SJCRH30 (cell line): ENCODE measurements around the gene DLGAP4. TPM values are rescaled to one million over a fixed set of nuclear protein-coding genes. Genes with fewer than 3 reads are reported as not detected.

ENCODE experiments used
- DNase-seq, 2 experiments: peaks; one replicate each; pipeline ENCODE4 v3.0.0-alpha.2; 2015 to 2020
- H3K27ac ChIP-seq: fragments of 250-450 bp; sonication (Bioruptor Pico); 2 replicates; pipeline ENCODE4 v1.5.1; 2020; ENCODE audit warnings: mild to moderate bottlenecking, moderate library complexity
- H3K27me3 ChIP-seq: fragments of 250-450 bp; sonication (Bioruptor Pico); 2 replicates; pipeline ENCODE4 v1.5.1; 2020; ENCODE audit warnings: mild to moderate bottlenecking, moderate library complexity
- H3K36me3 ChIP-seq: fragments of 250-450 bp; sonication (Bioruptor Pico); 2 replicates; pipeline ENCODE4 v1.5.1; 2020; ENCODE audit warnings: mild to moderate bottlenecking, moderate library complexity
- H3K4me1 ChIP-seq: fragments of 250-450 bp; sonication (Bioruptor Pico); 2 replicates; pipeline ENCODE4 v1.5.1; 2020; ENCODE audit warnings: mild to moderate bottlenecking, moderate library complexity
- H3K4me3 ChIP-seq: fragments of 250-450 bp; sonication (Bioruptor Pico); 2 replicates; pipeline ENCODE4 v1.5.1; 2020; ENCODE audit warnings: mild to moderate bottlenecking, moderate library complexity
- H3K9me3 ChIP-seq: fragments of 250-450 bp; sonication (Bioruptor Pico); replicated peaks from 2 replicates; pipeline ENCODE4 v1.5.1; 2020; ENCODE audit warnings: mild to moderate bottlenecking, moderate library complexity
- total RNA-seq: library from RNA; depleted of rRNA; stranded (reverse); fragments of >200 nt; shearing (Covaris generic); gene quantifications from 2 replicates; pipeline ENCODE4 v1.2.3, GENCODE V29; 2014

Gene DLGAP4
- total RNA-seq, 1 experiment from 2014 or later = 18.4 TPM

GRCh38 chr20:36360429-36360828 lies 54.3 kb downstream of the DLGAP4 start:
- DNase-seq = no peak
- peaks cover 12% of the 10 kb centered on the region for H3K27me3 ChIP-seq
- no peaks in the 10 kb centered on the region for H3K36me3 ChIP-seq
- no peaks in the 10 kb centered on the region; the same call in 1 of the 2 replicates for H3K9me3 ChIP-seq
- H3K4me1 ChIP-seq = no peaks in the 10 kb centered on the region
- H3K4me3 ChIP-seq = no peak overlapping the region
- H3K27ac ChIP-seq = no peak overlapping the region

- peaks cover 20% of the 10 kb centered on the region for H3K27me3 ChIP-seq
These were observed 55.3 kb downstream of the DLGAP4 start for GRCh38 chr20:36361406-36361805.

GRCh38 chr20:36362261-36362660 lies 56.1 kb downstream of the DLGAP4 start:
- H3K27ac ChIP-seq = no peak overlapping the region
- DNase-seq = no peak
- H3K4me1 ChIP-seq = no peaks in the 10 kb centered on the region
- H3K36me3 ChIP-seq = no peaks in the 10 kb centered on the region
- no peak overlapping the region for H3K4me3 ChIP-seq
- H3K9me3 ChIP-seq = no peaks in the 10 kb centered on the region
- peaks cover 23% of the 10 kb centered on the region for H3K27me3 ChIP-seq

More at GRCh38 chr20:36361406-36361805, 55.3 kb downstream of the DLGAP4 start:
- no peak for DNase-seq
- Histone ChIP-seq H3K9me3 (no peaks in the 10 kb centered on the region), H3K4me3 (no peak overlapping the region), H3K4me1 (no peaks in the 10 kb centered on the region), H3K27ac (no peak overlapping the region), H3K36me3 (no peaks in the 10 kb centered on the region)

- DNase-seq = no peak
- Histone ChIP-seq H3K4me1 (no peaks in the 10 kb centered on the region), H3K9me3 (no peaks in the 10 kb centered on the region), H3K36me3 (no peaks in the 10 kb centered on the region), H3K27ac (no peak overlapping the region), H3K4me3 (no peak overlapping the region), H3K27me3 (peaks cover 25% of the 10 kb centered on the region)
These were observed 57.0 kb downstream of the DLGAP4 start for GRCh38 chr20:36362978-36363713.

GRCh38 chr20:36364506-36364905 lies 58.4 kb downstream of the DLGAP4 start:
- Histone ChIP-seq H3K9me3 (no peaks in the 10 kb centered on the region), H3K4me1 (no peaks in the 10 kb centered on the region), H3K27me3 (peaks cover 25% of the 10 kb centered on the region), H3K27ac (no peak overlapping the region), H3K36me3 (no peaks in the 10 kb centered on the region), H3K4me3 (no peak overlapping the region)
- DNase-seq = peak in 1 of 2 experiments; percentile 43

- H3K4me3 ChIP-seq = no peak overlapping the region
- DNase-seq = no peak
- no peaks in the 10 kb centered on the region for H3K4me1 ChIP-seq
- H3K27ac ChIP-seq = no peak overlapping the region
- H3K27me3 ChIP-seq = peaks cover 23% of the 10 kb centered on the region
- H3K9me3 ChIP-seq = no peaks in the 10 kb centered on the region
- no peaks in the 10 kb centered on the region for H3K36me3 ChIP-seq
These were observed 60.7 kb downstream of the DLGAP4 start for GRCh38 chr20:36366623-36367369.

GRCh38 chr20:36367370-36367745 lies 61.2 kb downstream of the DLGAP4 start:
- no peaks in the 10 kb centered on the region for H3K36me3 ChIP-seq
- no peak overlapping the region for H3K27ac ChIP-seq
- H3K27me3 ChIP-seq = peaks cover 23% of the 10 kb centered on the region
- no peaks in the 10 kb centered on the region for H3K9me3 ChIP-seq
- H3K4me1 ChIP-seq = no peaks in the 10 kb centered on the region
- DNase-seq = no peak
- H3K4me3 ChIP-seq = no peak overlapping the region

GRCh38 chr20:36367907-36368799 lies 62.0 kb downstream of the DLGAP4 start:
- Histone ChIP-seq H3K4me3 (no peak overlapping the region), H3K27ac (no peak overlapping the region), H3K9me3 (no peaks in the 10 kb centered on the region), H3K4me1 (no peaks in the 10 kb centered on the region), H3K27me3 (peaks cover 23% of the 10 kb centered on the region), H3K36me3 (no peaks in the 10 kb centered on the region)
- no peak for DNase-seq

- Histone ChIP-seq H3K27me3 (peaks cover 23% of the 10 kb centered on the region), H3K27ac (no peak overlapping the region), H3K4me1 (no peaks in the 10 kb centered on the region), H3K9me3 (no peaks in the 10 kb centered on the region), H3K36me3 (no peaks in the 10 kb centered on the region), H3K4me3 (no peak overlapping the region)
- no peak for DNase-seq
These were observed 62.7 kb downstream of the DLGAP4 start for GRCh38 chr20:36368869-36369268.

- no peak for DNase-seq
- H3K27me3 ChIP-seq = peaks cover 20% of the 10 kb centered on the region
- no peak overlapping the region for H3K27ac ChIP-seq
- no peak overlapping the region for H3K4me3 ChIP-seq
- no peaks in the 10 kb centered on the region for H3K36me3 ChIP-seq
- H3K9me3 ChIP-seq = no peaks in the 10 kb centered on the region
- H3K4me1 ChIP-seq = no peaks in the 10 kb centered on the region
These were observed 63.6 kb downstream of the DLGAP4 start for GRCh38 chr20:36369739-36370138.

- Histone ChIP-seq H3K9me3 (no peaks in the 10 kb centered on the region), H3K27me3 (peaks cover 7% of the 10 kb centered on the region; the same call in 1 of the 2 replicates), H3K36me3 (no peaks in the 10 kb centered on the region), H3K27ac (no peak overlapping the region), H3K4me1 (no peaks in the 10 kb centered on the region), H3K4me3 (no peak overlapping the region)
- no peak for DNase-seq
These were observed 65.1 kb downstream of the DLGAP4 start for GRCh38 chr20:36370991-36371790.

- Histone ChIP-seq H3K4me3 (no peak overlapping the region), H3K27me3 (no peaks in the 10 kb centered on the region; the same call in 1 of the 2 replicates), H3K27ac (no peak overlapping the region), H3K4me1 (no peaks in the 10 kb centered on the region), H3K9me3 (no peaks in the 10 kb centered on the region), H3K36me3 (no peaks in the 10 kb centered on the region)
- no peak for DNase-seq
These were observed 66.5 kb downstream of the DLGAP4 start for GRCh38 chr20:36372666-36373065.

- no peaks in the 10 kb centered on the region for H3K36me3 ChIP-seq
- H3K27me3 ChIP-seq = peaks cover 3% of the 10 kb centered on the region
- DNase-seq = no peak
- no peaks in the 10 kb centered on the region for H3K4me1 ChIP-seq
- no peaks in the 10 kb centered on the region for H3K9me3 ChIP-seq
- H3K27ac ChIP-seq = no peak overlapping the region
- H3K4me3 ChIP-seq = no peak overlapping the region
These were observed 67.0 kb downstream of the DLGAP4 start for GRCh38 chr20:36373089-36373488.

- no peak overlapping the region for H3K27ac ChIP-seq
These were observed 68.9 kb downstream of the DLGAP4 start for GRCh38 chr20:36374995-36375394.

More at GRCh38 chr20:36374995-36375394, 68.9 kb downstream of the DLGAP4 start:
- H3K4me1 ChIP-seq = no peaks in the 10 kb centered on the region
- no peaks in the 10 kb centered on the region for H3K9me3 ChIP-seq
- H3K36me3 ChIP-seq = no peaks in the 10 kb centered on the region
- peaks cover 12% of the 10 kb centered on the region for H3K27me3 ChIP-seq
- no peak overlapping the region for H3K4me3 ChIP-seq
- no peak for DNase-seq
